ENCODE data around the gene TGIF2.

TGIF2 gene

GRCh38 chr20:36532388-36532787 lies 41.0 kb upstream of the TGIF2 start:
- no peak for DNase-seq (ENCODE audit: low read depth)
- TF ChIP-seq CTCF (IDR thresholded peaks at IDR 0.05; ENCODE audit: low read length, missing control alignments), result no peak
- H3K4me3 ChIP-seq (replicated peaks; ENCODE audit: low read depth, low read length), result no peak overlapping the region

- H3K4me3 ChIP-seq (replicated peaks; ENCODE audit: low read depth, low read length), result no peak overlapping the region
- no peak for TF ChIP-seq CTCF (IDR thresholded peaks at IDR 0.05; ENCODE audit: low read length, missing control alignments)
- DNase-seq (ENCODE audit: low read depth), result no peak
These were observed 40.6 kb upstream of the TGIF2 start for GRCh38 chr20:36532822-36533221.

GRCh38 chr20:36538026-36538722 lies 35.2 kb upstream of the TGIF2 start:
- TF ChIP-seq CTCF (IDR thresholded peaks at IDR 0.05; ENCODE audit: low read length, missing control alignments), result no peak
- peak; percentile 91 for DNase-seq (ENCODE audit: low read depth)
- no peak overlapping the region for H3K4me3 ChIP-seq (replicated peaks; ENCODE audit: low read depth, low read length)

GRCh38 chr20:36540551-36541211 lies 32.7 kb upstream of the TGIF2 start:
- TF ChIP-seq CTCF (IDR thresholded peaks at IDR 0.05; ENCODE audit: low read length, missing control alignments), result no peak
- H3K4me3 ChIP-seq (replicated peaks; ENCODE audit: low read depth, low read length), result peak overlapping the region; percentile 87

GRCh38 chr20:36541227-36541767 lies 32.1 kb upstream of the TGIF2 start, which contains the start of gene MYL9:
Gene MYL9, plus strand, starts transcription at chr20:36541519. Its CDS starts 3,366 bp downstream, at chr20:36544885.
- DNase-seq (ENCODE audit: low read depth), result peak; percentile 77
- H3K4me3 ChIP-seq (replicated peaks; ENCODE audit: low read depth, low read length), result peak within 1 kb of the TSS; percentile 87
- TF ChIP-seq CTCF (IDR thresholded peaks at IDR 0.05; ENCODE audit: low read length, missing control alignments), result no peak

More at GRCh38 chr20:36540551-36541211, 32.7 kb upstream of the TGIF2 start:
- peak; percentile 45 for DNase-seq (ENCODE audit: low read depth)

- peak; percentile 65 for TF ChIP-seq CTCF (IDR thresholded peaks at IDR 0.05; ENCODE audit: low read length, missing control alignments)
- H3K4me3 ChIP-seq (replicated peaks; ENCODE audit: low read depth, low read length), result peak overlapping the region; percentile 87
These were observed 31.5 kb upstream of the TGIF2 start for GRCh38 chr20:36541768-36542488.

More at GRCh38 chr20:36541768-36542488, 31.5 kb upstream of the TGIF2 start:
- peak; percentile 64 for DNase-seq (ENCODE audit: low read depth)
